IMR-90 (cell line): Measurements from ENCODE around the gene SGO2. TPM values are rescaled to one million over a fixed set of nuclear protein-coding genes. Genes with fewer than 3 reads are reported as not detected.

ENCODE experiments used
- ATAC-seq: fragments of 200-7000 bp; cut with Tn5 transposase; 2 replicates; pipeline ENCODE4 v1.9.1; 2020; ENCODE audit warnings: low read depth, mild to moderate bottlenecking, moderate library complexity
- BruUV-seq: library from RNA; stranded (reverse); fragments of 400-500 nt; replicated peaks from 2 replicates; lab custom pipeline; 2021; lab: Mats Ljungman, UMichigan
- CTCF ChIA-PET: fragments of 300-600 bp; formaldehyde crosslinking; extraction: SDS; loops from one replicate; lab custom pipeline; 2021; ENCODE audit warnings: antibody characterized with exemption; lab: Yijun Ruan, JAX
- POLR2A ChIA-PET: fragments of 300-600 bp; sonication (Branson Sonifier 250); formaldehyde crosslinking; loops from one replicate; lab custom pipeline; 2022; ENCODE audit warnings: antibody characterized with exemption; ENCODE audit not compliant: unreplicated experiment; lab: Charles Lee
- DNase-seq: peaks from one replicate; pipeline ENCODE4 v3.0.0; 2013
- H2AFZ ChIP-seq: replicated peaks from 2 replicates; pipeline ENCODE3; 2013; ENCODE audit warnings: low read length, mild to moderate bottlenecking; ENCODE audit not compliant: poor library complexity
- H2AK5ac ChIP-seq: 2 replicates; pipeline ENCODE4 v1.6.1; 2013; ENCODE audit warnings: low read depth, low read length, inconsistent platforms
- H2AK9ac ChIP-seq: replicated peaks from 2 replicates; pipeline ENCODE3; 2013; ENCODE audit warnings: mild to moderate bottlenecking, low read depth, low read length, moderate library complexity; ENCODE audit not compliant: poor library complexity
- H2BK120ac ChIP-seq: 2 replicates; pipeline ENCODE4 v1.6.1; 2013; ENCODE audit warnings: low read depth, low read length, inconsistent platforms
- H2BK15ac ChIP-seq: 3 replicates; pipeline ENCODE4 v1.6.1; 2013; ENCODE audit warnings: low read depth, low read length, inconsistent platforms
- H2BK20ac ChIP-seq: 2 replicates; pipeline ENCODE4 v1.6.1; 2013; ENCODE audit warnings: low read depth, mild to moderate bottlenecking, inconsistent platforms, low read length, moderate library complexity
- H2BK5ac ChIP-seq: 2 replicates; pipeline ENCODE4 v1.6.1; 2013; ENCODE audit warnings: mild to moderate bottlenecking, low read depth, low read length, inconsistent platforms; ENCODE audit not compliant: poor library complexity, severe bottlenecking
- H3K14ac ChIP-seq: replicated peaks from 2 replicates; pipeline ENCODE4 v1.6.1; 2013; ENCODE audit warnings: low read depth, low read length, inconsistent platforms
- H3K18ac ChIP-seq: 2 replicates; pipeline ENCODE4 v1.6.1; 2013; ENCODE audit warnings: low read depth, low read length, control low read depth
- H3K23ac ChIP-seq: 2 replicates; pipeline ENCODE4 v1.6.1; 2013; ENCODE audit warnings: low read depth, low read length, inconsistent platforms
- H3K27ac ChIP-seq: 2 replicates; pipeline ENCODE4 v1.5.1; 2013; ENCODE audit warnings: mild to moderate bottlenecking, control low read depth, low read length; ENCODE audit not compliant: insufficient read depth
- H3K27me3 ChIP-seq: 2 replicates; pipeline ENCODE4 v1.6.1; 2013; ENCODE audit warnings: low read length; ENCODE audit not compliant: control insufficient read depth, insufficient read depth
- H3K36me3 ChIP-seq: 2 replicates; pipeline ENCODE4 v1.6.1; 2013; ENCODE audit warnings: low read length, mixed read lengths; ENCODE audit not compliant: control insufficient read depth, insufficient read depth
- H3K4ac ChIP-seq: 2 replicates; pipeline ENCODE4 v1.6.1; 2013; ENCODE audit warnings: low read depth, low read length, inconsistent platforms
- H3K4me1 ChIP-seq: 2 replicates; pipeline ENCODE4 v1.6.1; 2013; ENCODE audit warnings: low read length, mixed read lengths; ENCODE audit not compliant: control insufficient read depth, insufficient read depth
- H3K4me2 ChIP-seq: 2 replicates; pipeline ENCODE4 v1.6.1; 2013; ENCODE audit warnings: low read depth, mild to moderate bottlenecking, control low read depth, low read length, moderate library complexity
- H3K4me3 ChIP-seq: 2 replicates; pipeline ENCODE4 v1.5.1; 2013; ENCODE audit warnings: low read depth, mild to moderate bottlenecking, control low read depth, low read length, moderate library complexity; ENCODE audit not compliant: insufficient read depth
- H3K56ac ChIP-seq: 2 replicates; pipeline ENCODE4 v1.6.1; 2013; ENCODE audit warnings: low read length, inconsistent platforms; ENCODE audit not compliant: insufficient read depth; ENCODE audit errors: extremely low read depth
- H3K79me1 ChIP-seq, 2 experiments: 2 replicates each; pipeline ENCODE4 v1.6.1; 2013; ENCODE audit warnings: low read length in 2 of 2, inconsistent platforms in 1 of 2, low read depth in 1 of 2
- H3K9ac ChIP-seq: 2 replicates; pipeline ENCODE4 v1.6.1; 2013; ENCODE audit warnings: low read depth, low read length, control low read depth
- H3K9me1 ChIP-seq: 2 replicates; pipeline ENCODE4 v1.6.1; 2013; ENCODE audit warnings: low read length, inconsistent platforms; ENCODE audit not compliant: insufficient read depth
- H3K9me3 ChIP-seq: 2 replicates; pipeline ENCODE4 v1.6.1; 2013; ENCODE audit warnings: low read length; ENCODE audit not compliant: control insufficient read depth, insufficient read depth
- H4K20me1 ChIP-seq: 2 replicates; pipeline ENCODE4 v1.6.1; 2013; ENCODE audit warnings: low read length, inconsistent platforms; ENCODE audit not compliant: insufficient read depth
- H4K5ac ChIP-seq: 2 replicates; pipeline ENCODE4 v1.6.1; 2013; ENCODE audit warnings: mild to moderate bottlenecking, low read depth, low read length, control low read depth
- H4K8ac ChIP-seq, 2 experiments: 2 replicates each; pipeline ENCODE4 v1.6.1; 2013; ENCODE audit warnings: low read depth in 2 of 2, low read length in 2 of 2, control low read depth in 1 of 2, inconsistent platforms in 1 of 2
- H4K91ac ChIP-seq: 2 replicates; pipeline ENCODE4 v1.6.1; 2013; ENCODE audit warnings: low read depth, low read length, inconsistent platforms; ENCODE audit not compliant: insufficient read depth
- BHLHE40 ChIP-seq: fragments of 150-350 bp; IDR thresholded peaks from 2 replicates; pipeline ENCODE4 v1.6.1; 2016; ENCODE audit warnings: mild to moderate bottlenecking, low read depth, low read length
- MAZ ChIP-seq: IDR thresholded peaks from 2 replicates; pipeline ENCODE4 v1.6.1; 2012; ENCODE audit warnings: low read depth, mild to moderate bottlenecking, low read length, improper control_type of control experiment, moderate library complexity, borderline replicate concordance
- POLR2A ChIP-seq: IDR thresholded peaks from 2 replicates; pipeline ENCODE4 v1.6.1; 2012; ENCODE audit warnings: mild to moderate bottlenecking, low read depth, low read length
- WGBS, 2 experiments: methylation state at CpG; one replicate each; pipeline versions ENCODE4 v1.1.5 to v1.1.7; 2013; ENCODE audit warnings: missing lambda C conversion rate in 2 of 2; ENCODE audit not compliant: insufficient read length in 1 of 2; ENCODE audit errors: extremely low coverage in 2 of 2; 5-methylcytosine and 5-hydroxymethylcytosine counted together
- dilution Hi-C: fragments of 300-500 bp; cut with HindIII; formaldehyde crosslinking; loops from one replicate; pipeline ENCODE4 v1.14.3; 2018; ENCODE audit warnings: low sequenced_read_pairs; ENCODE audit not compliant: unreplicated experiment
- in situ Hi-C: fragments of 300-500 bp; cut with MboI; formaldehyde crosslinking; loops from 3 replicates; pipeline ENCODE4 v1.14.3; 2019; ENCODE audit warnings: low sequenced_read_pairs, inconsistent platforms, mixed read lengths
- intact Hi-C: fragments of 100-400 bp; cut with micrococcal nuclease; formaldehyde crosslinking; loops from 2 replicates; pipeline ENCODE4 v1.10.0; 2022
- polyA plus RNA-seq, 3 experiments: library from polyadenylated mRNA; depleted of rRNA; stranded (reverse); fragments of >200 nt; gene quantifications; 2 replicates each; pipeline ENCODE4 v1.2.3, GENCODE V29; 2012; ENCODE audit warnings: low replicate concordance in 1 of 3
- total RNA-seq: library from RNA; depleted of rRNA; stranded (reverse); fragments of >200 nt; gene quantifications from 2 replicates; pipeline ENCODE4 v1.2.3, GENCODE V29; 2012
- TF ChIP-seq, protein P1 (sequence below): fragments of 150-350 bp; IDR thresholded peaks from 2 replicates; pipeline ENCODE4 v1.6.1; 2017; ENCODE audit warnings: mild to moderate bottlenecking, antibody characterized with exemption, low read length, low read depth

The SGO2 gene
- total and polyA plus RNA-seq, 2 of the 4 experiments (the other 2 are of a cell fraction): 5.4 to 6.3 TPM

DNA sequence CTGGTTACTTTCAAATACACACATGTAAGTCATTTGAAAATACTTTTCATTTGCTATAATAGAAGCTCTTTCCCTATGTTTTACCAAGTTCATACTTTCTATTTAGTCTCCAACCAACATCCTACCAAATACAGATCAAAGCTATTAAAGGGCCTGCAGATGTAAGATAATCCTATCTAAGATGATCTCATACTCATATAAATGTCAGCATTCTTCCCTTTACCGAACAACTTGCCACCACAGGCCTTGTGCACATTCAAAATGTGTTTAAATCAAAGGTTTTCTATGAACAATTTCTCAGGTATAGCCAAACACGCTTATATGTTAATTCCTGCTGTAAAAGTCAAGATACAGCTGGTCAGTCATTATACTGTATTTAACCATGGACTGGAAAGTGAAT lies 39.5 kb upstream of the SGO2 start:
- Histone ChIP-seq H4K20me1 (no peaks in the 10 kb centered on the region), H2BK20ac (no peak overlapping the region), H3K23ac (no peak overlapping the region), H3K9me3 (no peaks in the 10 kb centered on the region), H3K4me1 (peaks cover 6% of the 10 kb centered on the region), H3K9me1 (no peaks in the 10 kb centered on the region), H3K27ac (no peak overlapping the region; the same call in 1 of the 2 replicates), H3K4me2 (peak overlapping the region; percentile 56), H2AK9ac (no peak overlapping the region), H3K4ac (no peak overlapping the region), H2AK5ac (no peak overlapping the region), H3K27me3 (no peaks in the 10 kb centered on the region), H3K79me1 (no peaks in the 10 kb centered on the region), H3K4me3 (no peak overlapping the region), H3K18ac (no peak overlapping the region), H2AFZ (no peak overlapping the region), H2BK120ac (no peak overlapping the region), H4K91ac (no peak overlapping the region), H3K56ac (no peak overlapping the region), H3K36me3 (peaks cover 15% of the 10 kb centered on the region), H3K14ac (no peak overlapping the region), H4K8ac (0 out of 4 replicates have a peak overlapping the region, but pooled peaks of 1 of the 2 experiments have one; percentile 13), H2BK15ac (no peak overlapping the region), H2BK5ac (peak overlapping the region; percentile 11), H4K5ac (no peak overlapping the region), H3K9ac (no peak overlapping the region)
- dilution Hi-C loops: no loop called here
- in situ Hi-C loops: no loop called here
- BruUV-seq: no TSS peak
- ChIA-PET CTCF (interaction anchor here (0.6 to 0.9 kb wide), 2 partner anchors 217 to 458 kb away, joined by 3 read pairs; no protein-coding TSS in a partner anchor), POLR2A (no interaction called here)
- TF ChIP-seq POLR2A (no peak), MAZ (no peak), BHLHE40 (no peak)
- TF ChIP-seq, protein P1, sequence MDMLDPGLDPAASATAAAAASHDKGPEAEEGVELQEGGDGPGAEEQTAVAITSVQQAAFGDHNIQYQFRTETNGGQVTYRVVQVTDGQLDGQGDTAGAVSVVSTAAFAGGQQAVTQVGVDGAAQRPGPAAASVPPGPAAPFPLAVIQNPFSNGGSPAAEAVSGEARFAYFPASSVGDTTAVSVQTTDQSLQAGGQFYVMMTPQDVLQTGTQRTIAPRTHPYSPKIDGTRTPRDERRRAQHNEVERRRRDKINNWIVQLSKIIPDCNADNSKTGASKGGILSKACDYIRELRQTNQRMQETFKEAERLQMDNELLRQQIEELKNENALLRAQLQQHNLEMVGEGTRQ: no peak
- intact Hi-C loops: no loop called here
- ATAC-seq (peak; percentile 72), DNase-seq (peak; percentile 51)
- no CpG with 5 or more reads among the region's 2 CpGs for WGBS, 2 experiments
